Stomach smooth muscle (tissue), 2 donors: Measurements from ENCODE around the gene VTI1A.

Source experiments
- H3K27ac ChIP-seq: one replicate; pipeline ENCODE4 v1.7.0; 2013; ENCODE audit warnings: mild to moderate bottlenecking, low read length, inconsistent platforms
- H3K27me3 ChIP-seq, 2 donors: one replicate each; pipeline ENCODE4 v1.7.0; 2013; ENCODE audit warnings: low read length in 2 of 2; ENCODE audit not compliant: insufficient read depth in 2 of 2, control insufficient read depth in 1 of 2
- H3K36me3 ChIP-seq, 2 donors: one replicate each; pipeline ENCODE4 v1.7.0; 2013; ENCODE audit warnings: low read length in 2 of 2; ENCODE audit not compliant: control insufficient read depth in 2 of 2, insufficient read depth in 2 of 2
- H3K4me1 ChIP-seq: one replicate; pipeline ENCODE4 v1.7.0; 2013; ENCODE audit warnings: low read length; ENCODE audit not compliant: control insufficient read depth, insufficient read depth
- H3K4me3 ChIP-seq, 2 donors: one replicate each; pipeline ENCODE4 v1.7.0; 2013; ENCODE audit warnings: low read length in 2 of 2
- H3K9ac ChIP-seq, 2 donors: one replicate each; pipeline ENCODE4 v1.7.0; 2013; ENCODE audit warnings: low read length in 2 of 2, mild to moderate bottlenecking in 1 of 2
- H3K9me3 ChIP-seq, 2 donors: one replicate each; pipeline ENCODE4 v1.7.0; 2013; ENCODE audit warnings: low read length in 2 of 2; ENCODE audit not compliant: control insufficient read depth in 2 of 2
- donor health status: healthy.
- donor health status: Pancreatic carcinoma.

Gene VTI1A

DNA sequence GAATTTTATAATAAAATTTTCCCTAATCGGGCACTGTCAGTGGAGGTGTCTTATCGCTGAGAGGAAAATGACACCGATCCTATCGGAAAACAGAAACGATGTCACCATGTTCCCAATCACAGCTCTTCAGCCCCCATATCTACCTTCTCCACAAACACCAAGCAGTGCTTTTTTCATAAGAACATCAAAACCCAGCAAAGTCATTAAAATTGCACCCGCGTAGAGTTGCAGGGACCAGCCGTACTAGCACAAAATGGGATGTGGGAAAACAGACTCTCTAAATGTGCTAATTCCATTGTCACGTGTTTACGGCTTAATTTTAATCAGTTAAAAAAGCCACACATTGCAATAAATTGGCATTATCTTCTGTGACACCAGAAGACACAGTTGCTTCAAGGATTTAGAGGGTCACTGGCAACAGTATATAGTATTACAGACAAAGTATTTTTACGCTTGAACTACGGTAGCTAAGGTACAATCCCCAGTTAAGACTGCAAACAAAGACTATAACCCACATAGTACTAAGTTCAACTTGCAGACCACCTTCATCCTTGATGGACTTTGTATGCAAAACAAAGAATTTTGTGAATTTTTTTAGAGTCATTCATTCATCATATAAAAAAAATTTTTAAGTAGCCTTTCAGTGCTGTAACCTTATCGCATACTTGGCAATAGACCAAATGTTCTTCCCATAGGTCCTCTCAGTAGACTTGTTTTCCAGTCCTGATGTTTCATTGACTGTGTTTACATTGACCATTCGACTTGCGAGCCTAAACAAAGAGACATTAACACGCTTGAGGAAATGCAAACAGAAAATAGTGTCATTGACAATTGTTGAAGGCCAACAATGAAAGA lies 116.0 kb downstream of the VTI1A start:
- no peaks in the 10 kb centered on the region for H3K27me3 ChIP-seq
- no peak overlapping the region for H3K9ac ChIP-seq
- H3K36me3 ChIP-seq, result no peaks in the 10 kb centered on the region
- H3K4me3 ChIP-seq, result no peak overlapping the region
- H3K9me3 ChIP-seq, result no peaks in the 10 kb centered on the region
- no peak overlapping the region for H3K27ac ChIP-seq
- no peaks in the 10 kb centered on the region for H3K4me1 ChIP-seq

DNA sequence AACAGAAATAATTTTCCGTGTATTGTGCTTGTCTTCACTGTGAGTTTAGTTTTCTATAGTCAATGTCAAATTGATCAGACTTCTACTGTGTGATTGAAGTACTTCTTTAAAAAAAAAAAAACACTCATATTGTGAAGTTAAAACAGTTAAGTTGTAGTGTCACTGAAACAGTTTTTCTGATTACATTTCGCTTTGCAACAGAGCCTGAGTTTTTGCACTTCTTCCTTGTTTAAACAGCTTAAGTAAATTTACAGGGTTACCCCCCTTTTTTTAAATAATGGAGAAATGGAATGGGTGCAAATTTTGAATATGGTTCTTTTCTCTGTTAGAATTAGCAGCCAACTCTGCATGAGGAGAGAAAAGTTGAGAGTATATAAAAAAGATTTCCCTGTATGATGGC lies 117.3 kb downstream of the VTI1A start:
- H3K4me1 ChIP-seq, result no peaks in the 10 kb centered on the region
- H3K4me3 ChIP-seq, result no peak overlapping the region
- H3K9me3 ChIP-seq, result no peaks in the 10 kb centered on the region
- no peaks in the 10 kb centered on the region for H3K27me3 ChIP-seq
- H3K27ac ChIP-seq, result no peak overlapping the region
- no peaks in the 10 kb centered on the region for H3K36me3 ChIP-seq
- no peak overlapping the region for H3K9ac ChIP-seq

DNA sequence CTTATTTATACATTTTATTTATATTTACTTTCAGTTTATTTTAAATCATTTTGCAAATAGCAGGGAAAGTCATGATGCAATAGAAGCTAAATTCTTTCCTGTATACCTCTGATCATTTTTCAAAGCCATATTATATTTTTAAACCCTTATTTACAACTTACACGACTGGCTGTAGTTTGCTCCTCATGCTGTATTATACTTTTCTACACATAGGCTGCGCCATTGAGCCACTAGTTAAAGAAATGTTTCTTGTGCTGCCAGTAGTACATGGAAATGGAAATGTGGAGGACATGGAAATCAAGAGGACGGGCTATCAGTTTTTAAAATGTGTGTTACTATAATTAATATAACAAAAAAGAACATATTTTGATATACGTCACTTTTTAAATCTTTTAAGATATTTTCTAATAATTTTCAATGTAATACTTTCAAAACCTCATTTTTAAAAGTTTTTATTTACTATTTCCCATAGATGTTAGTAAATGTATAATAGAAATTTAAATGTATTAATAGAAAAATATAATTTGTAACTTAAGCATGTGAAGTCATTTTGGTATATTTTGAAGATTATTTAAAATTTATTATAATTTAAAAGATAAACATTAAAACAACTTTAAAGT lies 118.5 kb downstream of the VTI1A start:
- no peaks in the 10 kb centered on the region for H3K27me3 ChIP-seq
- no peak overlapping the region for H3K4me3 ChIP-seq
- H3K36me3 ChIP-seq, result no peaks in the 10 kb centered on the region
- H3K27ac ChIP-seq, result no peak overlapping the region
- no peaks in the 10 kb centered on the region for H3K9me3 ChIP-seq
- H3K9ac ChIP-seq, result no peak overlapping the region
- no peaks in the 10 kb centered on the region for H3K4me1 ChIP-seq

DNA sequence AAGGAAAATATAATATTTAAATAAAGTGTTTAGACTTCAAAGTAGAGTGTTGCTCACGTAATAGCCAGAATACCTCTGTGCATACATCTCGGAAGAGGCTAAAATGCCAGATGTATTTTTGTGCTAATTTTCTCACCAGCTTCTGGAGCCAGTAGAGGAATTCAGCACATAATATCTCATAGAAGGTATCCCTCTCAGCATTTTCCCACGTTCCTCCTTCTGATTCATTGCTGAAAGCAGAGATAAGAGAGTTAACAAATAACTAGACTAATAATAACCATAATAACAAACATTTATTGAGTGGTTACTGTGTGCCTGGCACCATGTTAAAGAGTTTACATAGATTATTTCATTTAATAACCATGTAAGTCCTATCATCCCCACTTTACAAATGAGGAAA lies 123.6 kb downstream of the VTI1A start:
- Histone ChIP-seq H3K9ac (no peak overlapping the region), H3K4me3 (no peak overlapping the region), H3K27ac (no peak overlapping the region), H3K4me1 (no peaks in the 10 kb centered on the region), H3K36me3 (no peaks in the 10 kb centered on the region), H3K27me3 (no peaks in the 10 kb centered on the region), H3K9me3 (no peaks in the 10 kb centered on the region)

DNA sequence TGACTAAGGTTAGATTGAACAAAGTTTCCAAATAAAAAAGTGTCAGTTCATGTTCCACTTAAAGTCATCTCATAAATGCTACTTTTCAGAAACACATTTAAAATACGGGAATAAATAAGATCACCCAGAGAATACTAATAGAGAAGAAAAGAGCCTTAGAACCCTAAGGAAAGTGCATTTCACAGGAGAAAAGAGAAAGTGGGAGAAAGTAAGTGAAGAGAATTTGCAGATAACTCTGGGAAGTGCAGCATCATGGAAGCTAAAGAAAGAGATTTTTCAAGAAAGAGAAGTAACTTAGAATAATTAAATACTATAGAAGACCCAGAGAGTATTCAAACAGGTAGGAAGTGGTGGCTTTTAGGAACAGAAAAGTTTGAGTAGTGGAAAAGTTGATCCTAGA lies 132.6 kb downstream of the VTI1A start:
- no peaks in the 10 kb centered on the region for H3K4me1 ChIP-seq
- H3K27me3 ChIP-seq, result no peaks in the 10 kb centered on the region
- no peak overlapping the region for H3K27ac ChIP-seq
- H3K4me3 ChIP-seq, result no peak overlapping the region
- no peak overlapping the region for H3K9ac ChIP-seq
- H3K9me3 ChIP-seq, result no peaks in the 10 kb centered on the region
- peaks cover 2 to 3% of the 10 kb centered on the region in 2 donors for H3K36me3 ChIP-seq

DNA sequence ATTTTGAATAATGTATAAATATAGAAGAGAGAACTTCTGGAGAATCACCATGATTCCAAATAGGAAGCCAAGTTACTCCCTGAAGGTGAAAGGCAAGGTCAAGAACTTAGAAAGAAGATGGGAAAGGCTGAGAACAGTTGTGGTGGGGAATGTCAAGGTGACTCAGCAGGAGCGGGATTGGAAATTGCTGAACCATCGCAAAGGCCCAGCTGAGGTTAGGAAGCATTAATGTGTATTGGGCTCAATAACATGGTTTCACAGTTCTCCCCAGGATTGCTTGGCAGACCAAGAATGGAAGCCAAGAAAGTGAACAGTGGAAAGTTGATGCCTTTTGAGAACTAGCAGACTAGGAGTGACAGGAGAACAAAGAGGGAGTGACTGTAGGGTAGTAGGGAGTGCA lies 133.3 kb downstream of the VTI1A start:
- Histone ChIP-seq H3K4me1 (peaks cover 4% of the 10 kb centered on the region), H3K27ac (no peak overlapping the region), H3K27me3 (no peaks in the 10 kb centered on the region), H3K4me3 (no peak overlapping the region), H3K36me3 (peaks cover 2 to 3% of the 10 kb centered on the region in 2 donors), H3K9ac (no peak overlapping the region), H3K9me3 (no peaks in the 10 kb centered on the region)

DNA sequence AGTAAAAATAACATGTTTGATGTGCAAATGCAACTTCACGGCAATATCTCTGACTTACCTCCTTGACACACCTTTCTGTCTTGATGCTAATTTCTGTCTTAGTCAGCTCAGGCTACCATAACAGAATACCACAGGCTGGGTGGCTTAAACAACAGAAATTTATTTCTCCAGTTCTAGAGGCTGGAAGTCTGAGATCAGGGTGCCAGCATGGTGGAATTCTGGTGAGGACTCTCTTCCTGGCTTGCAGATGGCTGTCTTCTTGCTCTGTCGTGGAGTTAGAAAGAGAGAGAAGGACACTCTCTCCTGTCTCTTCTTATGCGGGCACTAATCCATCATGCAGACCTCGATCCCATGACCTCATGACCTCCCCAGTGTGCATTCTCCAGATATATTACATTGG lies 134.9 kb downstream of the VTI1A start:
- no peak overlapping the region for H3K9ac ChIP-seq
- peaks cover 4% of the 10 kb centered on the region for H3K4me1 ChIP-seq
- no peak overlapping the region for H3K4me3 ChIP-seq
- no peaks in the 10 kb centered on the region for H3K9me3 ChIP-seq
- no peak overlapping the region for H3K27ac ChIP-seq
- peaks cover 2 to 3% of the 10 kb centered on the region in 2 donors for H3K36me3 ChIP-seq
- no peaks in the 10 kb centered on the region for H3K27me3 ChIP-seq

DNA sequence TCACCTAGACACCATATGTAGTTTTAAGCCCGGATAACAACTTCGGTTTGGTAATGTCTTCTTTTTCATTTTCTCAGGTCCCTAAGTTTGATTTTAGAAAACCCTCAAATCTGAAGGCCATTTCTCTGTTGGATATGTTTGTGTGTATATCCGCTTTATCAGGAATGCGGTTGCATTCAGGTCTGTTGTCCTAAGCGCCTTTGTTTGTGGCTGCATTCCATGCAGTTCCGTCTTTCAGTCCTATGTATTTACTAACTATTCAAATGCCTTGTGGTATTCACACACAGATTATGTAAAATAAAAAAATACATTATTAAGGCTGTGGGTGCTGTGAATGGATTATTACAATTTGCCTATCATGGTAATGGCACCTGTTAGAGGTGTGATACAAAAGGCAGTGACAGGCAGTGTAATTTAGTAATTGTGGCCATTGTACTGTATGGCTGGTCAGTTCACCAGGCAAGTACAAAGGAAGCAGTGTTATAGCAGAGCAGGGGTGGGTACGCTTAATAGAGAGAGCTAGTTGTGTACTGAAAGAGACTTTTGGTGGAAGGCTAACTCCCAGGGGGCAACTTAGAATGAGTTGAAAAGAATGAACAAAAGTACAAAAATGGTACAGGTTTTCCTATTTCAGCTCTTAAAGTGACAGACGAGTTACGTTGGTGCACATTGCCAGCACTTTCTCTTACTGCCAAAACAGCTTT lies 136.4 kb downstream of the VTI1A start:
- Histone ChIP-seq H3K9ac (no peak overlapping the region), H3K27me3 (no peaks in the 10 kb centered on the region), H3K27ac (no peak overlapping the region), H3K4me3 (no peak overlapping the region), H3K4me1 (peaks cover 4% of the 10 kb centered on the region), H3K9me3 (no peaks in the 10 kb centered on the region), H3K36me3 (peaks cover 2 to 3% of the 10 kb centered on the region in 2 donors)

DNA sequence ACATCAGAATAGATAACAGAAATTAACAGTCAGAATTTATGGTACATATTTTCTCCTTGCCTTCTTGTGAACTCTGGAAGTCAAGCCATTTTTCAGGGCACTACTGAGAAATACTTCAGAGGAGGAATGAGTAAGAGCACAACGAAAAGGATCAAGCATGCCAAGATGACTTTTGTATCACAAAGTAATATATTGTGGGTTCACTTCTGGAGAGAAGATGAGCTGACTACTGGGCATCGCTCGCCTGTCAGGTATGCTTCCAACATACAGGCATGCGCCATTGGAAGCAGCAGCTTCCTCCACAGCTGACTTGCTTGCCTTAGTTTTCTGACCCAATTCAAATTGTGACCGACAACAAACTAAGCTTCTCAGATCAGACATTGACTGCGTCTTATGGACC lies 137.3 kb downstream of the VTI1A start:
- Histone ChIP-seq H3K27ac (no peak overlapping the region), H3K9ac (no peak overlapping the region), H3K4me3 (no peak overlapping the region), H3K36me3 (peaks cover 2 to 3% of the 10 kb centered on the region in 2 donors), H3K4me1 (peaks cover 4% of the 10 kb centered on the region), H3K27me3 (no peaks in the 10 kb centered on the region), H3K9me3 (no peaks in the 10 kb centered on the region)

DNA sequence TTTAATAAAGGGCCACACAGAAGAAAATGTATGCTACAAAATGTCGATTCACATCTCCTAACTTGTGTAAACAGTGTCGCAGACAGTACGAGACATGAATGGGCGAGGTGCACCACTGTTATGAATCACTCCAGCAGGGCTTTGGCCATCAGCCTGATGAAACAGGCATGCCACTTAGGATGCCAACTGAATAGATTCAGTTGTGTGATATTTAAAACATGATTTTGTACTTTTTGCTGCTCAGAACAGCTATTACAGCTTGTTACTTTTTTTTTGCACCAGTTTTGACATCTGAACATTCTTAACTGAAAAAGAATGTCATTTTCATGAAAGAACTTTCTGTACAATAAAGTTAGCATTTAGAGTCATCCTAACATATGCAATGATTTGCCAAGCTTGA lies 138.1 kb downstream of the VTI1A start:
- Histone ChIP-seq H3K27me3 (no peaks in the 10 kb centered on the region), H3K4me1 (peaks cover 4% of the 10 kb centered on the region), H3K4me3 (no peak overlapping the region), H3K9me3 (no peaks in the 10 kb centered on the region), H3K27ac (no peak overlapping the region), H3K9ac (no peak overlapping the region), H3K36me3 (peaks cover 2 to 3% of the 10 kb centered on the region in 2 donors)
